ENCODE measurements around the gene RAPGEF5. TPM values are rescaled to one million over a fixed set of nuclear protein-coding genes. Genes with fewer than 3 reads are reported as not detected.

RAPGEF5 gene
- total RNA-seq, 1 experiment from 2014 or later: 5.6 TPM

- ATAC-seq (no peak), DNase-seq (no peak)
- no peak for TF ChIP-seq CTCF (conservative IDR thresholded peaks at IDR 0.05; ENCODE audit: low read depth, low read length)
- no peak for TF ChIP-seq EZH2 (IDR thresholded peaks at IDR 0.05; ENCODE audit: low read length, unreplicated experiment)
- no peak for TF ChIP-seq EZH2phosphoT487 (IDR thresholded peaks at IDR 0.05; ENCODE audit: borderline replicate concordance, low read length)
- Histone ChIP-seq H3K4me1 (ENCODE audit: insufficient read depth, low read length) (peaks cover 14% of the 10 kb centered on the region), H3K27ac (ENCODE audit: low read length) (no peak overlapping the region), H3K36me3 (ENCODE audit: low read depth, low read length) (no peaks in the 10 kb centered on the region), H3F3A (ENCODE audit: low read length, unreplicated experiment) (no peaks in the 10 kb centered on the region), H3K79me2 (ENCODE audit: low read length) (no peaks in the 10 kb centered on the region), H3K4me3 (ENCODE audit: low read length) (no peak overlapping the region), H3K9me3 (ENCODE audit: low read length) (no peaks in the 10 kb centered on the region), H3K9me2 (replicated peaks; ENCODE audit: low read length) (no peaks in the 10 kb centered on the region), H3K9ac (ENCODE audit: low read length) (no peak overlapping the region), H4K20me1 (ENCODE audit: low read length) (no peaks in the 10 kb centered on the region), H3K4me2 (ENCODE audit: low read length) (no peak overlapping the region), H2AFZ (ENCODE audit: low read length) (no peak overlapping the region), H3K27me3 (ENCODE audit: low read length) (no peaks in the 10 kb centered on the region)
- ChIA-PET CTCF (no interaction called here), POLR2A (ENCODE audit: unreplicated experiment) (no interaction called here)
- intact Hi-C loops (cut with micrococcal nuclease): no loop called here
- BruUV-seq (replicated peaks): no TSS peak
These were observed 203.4 kb downstream of the RAPGEF5 start for GRCh38 chr7:22153432-22154142.

- ChIA-PET CTCF (no interaction called here), POLR2A (ENCODE audit: unreplicated experiment) (no interaction called here)
- Histone ChIP-seq H2AFZ (ENCODE audit: low read length) (no peak overlapping the region), H3K9me2 (replicated peaks; ENCODE audit: low read length) (no peaks in the 10 kb centered on the region), H3K9me3 (ENCODE audit: low read length) (no peaks in the 10 kb centered on the region), H3K4me1 (ENCODE audit: insufficient read depth, low read length) (peaks cover 14% of the 10 kb centered on the region), H3F3A (ENCODE audit: low read length, unreplicated experiment) (no peaks in the 10 kb centered on the region), H4K20me1 (ENCODE audit: low read length) (no peaks in the 10 kb centered on the region), H3K27ac (ENCODE audit: low read length) (no peak overlapping the region), H3K4me3 (ENCODE audit: low read length) (no peak overlapping the region), H3K27me3 (ENCODE audit: low read length) (no peaks in the 10 kb centered on the region), H3K4me2 (ENCODE audit: low read length) (no peak overlapping the region), H3K79me2 (ENCODE audit: low read length) (no peaks in the 10 kb centered on the region), H3K36me3 (ENCODE audit: low read depth, low read length) (no peaks in the 10 kb centered on the region), H3K9ac (ENCODE audit: low read length) (no peak overlapping the region)
- BruUV-seq (replicated peaks): no TSS peak
- TF ChIP-seq EZH2phosphoT487 (IDR thresholded peaks at IDR 0.05; ENCODE audit: borderline replicate concordance, low read length) (no peak), CTCF (conservative IDR thresholded peaks at IDR 0.05; ENCODE audit: low read depth, low read length) (no peak), EZH2 (IDR thresholded peaks at IDR 0.05; ENCODE audit: low read length, unreplicated experiment) (no peak)
- ATAC-seq: no peak
- no peak for DNase-seq
- intact Hi-C loops (cut with micrococcal nuclease): no loop called here
These were observed 204.3 kb downstream of the RAPGEF5 start for GRCh38 chr7:22152690-22153089.

GRCh38 chr7:22151901-22152300, 205.1 kb downstream of the RAPGEF5 start:
- TF ChIP-seq EZH2phosphoT487 (IDR thresholded peaks at IDR 0.05; ENCODE audit: borderline replicate concordance, low read length) (no peak), EZH2 (IDR thresholded peaks at IDR 0.05; ENCODE audit: low read length, unreplicated experiment) (no peak), CTCF (conservative IDR thresholded peaks at IDR 0.05; ENCODE audit: low read depth, low read length) (no peak)
- H2AFZ ChIP-seq (ENCODE audit: low read length): no peak overlapping the region
- no peak overlapping the region for H3K9ac ChIP-seq (ENCODE audit: low read length)
- H3K9me2 ChIP-seq (replicated peaks; ENCODE audit: low read length): no peaks in the 10 kb centered on the region
- intact Hi-C loops (cut with micrococcal nuclease): no loop called here
- H3K4me1 ChIP-seq (ENCODE audit: insufficient read depth, low read length): peaks cover 14% of the 10 kb centered on the region
- H3K27ac ChIP-seq (ENCODE audit: low read length): no peak overlapping the region
- ATAC-seq (no peak), DNase-seq (no peak)
- no TSS peak for BruUV-seq (replicated peaks)
- no peak overlapping the region for H3K4me2 ChIP-seq (ENCODE audit: low read length)
- H4K20me1 ChIP-seq (ENCODE audit: low read length): no peaks in the 10 kb centered on the region
- H3F3A ChIP-seq (ENCODE audit: low read length, unreplicated experiment): no peaks in the 10 kb centered on the region
- no peaks in the 10 kb centered on the region for H3K27me3 ChIP-seq (ENCODE audit: low read length)
- H3K4me3 ChIP-seq (ENCODE audit: low read length): no peak overlapping the region
- ChIA-PET CTCF (no interaction called here), POLR2A (ENCODE audit: unreplicated experiment) (no interaction called here)
- no peaks in the 10 kb centered on the region for H3K9me3 ChIP-seq (ENCODE audit: low read length)
- H3K79me2 ChIP-seq (ENCODE audit: low read length): no peaks in the 10 kb centered on the region
- H3K36me3 ChIP-seq (ENCODE audit: low read depth, low read length): no peaks in the 10 kb centered on the region

Data from PC-3 (cell line).